Aorta (tissue), 5 donors: ENCODE results near the gene CELSR1. TPM values are rescaled to one million over a fixed set of nuclear protein-coding genes. Genes with fewer than 3 reads are reported as not detected.

Experiments used
- ATAC-seq: fragments of 200-7000 bp; cut with Tn5 transposase; one replicate; pipeline ENCODE4 v1.9.1; 2022; ENCODE audit warnings: moderate library complexity; ENCODE audit not compliant: low FRiP score
- DNase-seq, 2 donors: peaks; one replicate each; pipeline ENCODE4 v3.0.0-alpha.2; 2020
- H3K27ac ChIP-seq, 2 donors: one replicate each; pipeline ENCODE4 v1.5.1; 2013; ENCODE audit warnings: low read length in 2 of 2, mild to moderate bottlenecking in 2 of 2, moderate library complexity in 2 of 2, control low read depth in 1 of 2, inconsistent platforms in 1 of 2, low read depth in 1 of 2
- H3K27me3 ChIP-seq, 2 donors: one replicate each; pipeline ENCODE4 v1.6.1; 2013; ENCODE audit warnings: control low read depth in 1 of 2, low read length in 1 of 2, mild to moderate bottlenecking in 1 of 2, moderate library complexity in 1 of 2; ENCODE audit not compliant: insufficient read depth in 2 of 2, control insufficient read depth in 1 of 2
- H3K36me3 ChIP-seq, 2 donors: one replicate each; pipeline ENCODE4 v1.6.1; 2013; ENCODE audit warnings: control low read depth in 1 of 2, low read length in 1 of 2, mild to moderate bottlenecking in 1 of 2; ENCODE audit not compliant: insufficient read depth in 2 of 2, control insufficient read depth in 1 of 2
- H3K4me1 ChIP-seq, 2 donors: one replicate each; pipeline ENCODE4 v1.6.1; 2013; ENCODE audit warnings: low read length in 2 of 2, control low read depth in 1 of 2, mild to moderate bottlenecking in 1 of 2, moderate library complexity in 1 of 2; ENCODE audit not compliant: insufficient read depth in 2 of 2, control insufficient read depth in 1 of 2
- H3K4me3 ChIP-seq, 2 donors: one replicate each; pipeline ENCODE4 v1.5.1; 2013; ENCODE audit warnings: low read length in 2 of 2, control low read depth in 1 of 2, mild to moderate bottlenecking in 1 of 2
- H3K9me3 ChIP-seq: one replicate; pipeline ENCODE4 v1.6.1; 2013; ENCODE audit warnings: mild to moderate bottlenecking, low read length; ENCODE audit not compliant: control insufficient read depth
- WGBS, 2 donors: extraction: QIAGEN DNeasy Blood & Tissue Kit; methylation state at CpG; one replicate each; pipeline ENCODE4 v1.1.7; 2013; 5-methylcytosine and 5-hydroxymethylcytosine counted together
- intact Hi-C, 2 donors: fragments of 100-400 bp; cut with DNase I; formaldehyde crosslinking; loops; one replicate each; pipeline versions ENCODE4 v1.14.2 to v1.15.0; 2022
- polyA plus RNA-seq, 2 donors: library from polyadenylated mRNA; stranded (reverse); fragments of 200-250 nt; gene quantifications; one replicate each; pipeline ENCODE4 v1.2.3, GENCODE V29; 2013
- total RNA-seq, 2 donors: library from RNA; stranded (reverse); fragmentation: NEBNext Ultra II Directional; extraction: Animal tissue kit (Norgen Biotek cat#: 25700); gene quantifications; one replicate each; pipeline ENCODE4 v1.2.1, GENCODE V29; 2021
- donor health status: healthy with polysubstance abuse.
- donor health status: Bipolar disorder and iron deficiency.
- donor health status: DM: no; HTN: no; CAD: no.
- donor health status: DM: no; HTN: no; CAD: no.
- donor health status: DM: yes; HTN: yes; CAD: no.

Gene CELSR1
- total and polyA plus RNA-seq, 4 donors = 0.15 to 3.0 (median 1.3) TPM

- ATAC-seq (no peak), DNase-seq (peak; percentile 38 to 53)
- Histone ChIP-seq H3K9me3 (no peaks in the 10 kb centered on the region), H3K36me3 (no peaks in the 10 kb centered on the region), H3K4me1 (no peaks in the 10 kb centered on the region), H3K27me3 (no peaks in the 10 kb centered on the region), H3K4me3 (no peak overlapping the region), H3K27ac (no peak overlapping the region)
- 92 to 96% methylated on average over 23 of the region's 23 CpGs for WGBS, 2 donors
- intact Hi-C loops = no loop called here
Observed at GRCh38 chr22:46326066-46326680, 211.2 kb downstream of the CELSR1 start.

GRCh38 chr22:46323162-46323561 is 214.3 kb downstream of the CELSR1 start:
- no peak overlapping the region for H3K27ac ChIP-seq
- H3K4me3 ChIP-seq = no peak overlapping the region
- WGBS, 2 donors = 97 to 98% methylated on average over 19 of the region's 19 CpGs
- no peaks in the 10 kb centered on the region for H3K4me1 ChIP-seq
- H3K9me3 ChIP-seq = no peaks in the 10 kb centered on the region
- DNase-seq (peak; percentile 35 to 61), ATAC-seq (no peak)
- no peaks in the 10 kb centered on the region for H3K27me3 ChIP-seq
- no peaks in the 10 kb centered on the region for H3K36me3 ChIP-seq
- intact Hi-C loops = no loop called here

GRCh38 chr22:46322711-46323110 is 214.7 kb downstream of the CELSR1 start:
- intact Hi-C loops = no loop called here
- Histone ChIP-seq H3K27me3 (no peaks in the 10 kb centered on the region), H3K27ac (no peak overlapping the region), H3K36me3 (no peaks in the 10 kb centered on the region), H3K4me1 (no peaks in the 10 kb centered on the region), H3K9me3 (no peaks in the 10 kb centered on the region), H3K4me3 (no peak overlapping the region)
- ATAC-seq (no peak), DNase-seq (peak; percentile 28 to 59)
- WGBS, 2 donors = 94 to 96% methylated on average over 15 of the region's 15 CpGs

GRCh38 chr22:46320716-46321386 is 216.6 kb downstream of the CELSR1 start:
- intact Hi-C loops = no loop called here
- H3K27ac ChIP-seq = no peak overlapping the region
- H3K4me3 ChIP-seq = no peak overlapping the region
- 95% methylated on average over 20 of the region's 20 CpGs for WGBS, 2 donors
- H3K27me3 ChIP-seq = no peaks in the 10 kb centered on the region
- H3K36me3 ChIP-seq = no peaks in the 10 kb centered on the region
- no peaks in the 10 kb centered on the region for H3K9me3 ChIP-seq
- peak in 1 of 2 donors; percentile 62 for DNase-seq
- no peaks in the 10 kb centered on the region for H3K4me1 ChIP-seq
- no peak for ATAC-seq

GRCh38 chr22:46320166-46320710 is 217.2 kb downstream of the CELSR1 start:
- DNase-seq = peak in 1 of 2 donors; percentile 51
- no peak for ATAC-seq
- H3K4me1 ChIP-seq = no peaks in the 10 kb centered on the region
- H3K27me3 ChIP-seq = no peaks in the 10 kb centered on the region
- no peaks in the 10 kb centered on the region for H3K36me3 ChIP-seq
- H3K9me3 ChIP-seq = no peaks in the 10 kb centered on the region
- intact Hi-C loops = no loop called here
- H3K27ac ChIP-seq = no peak overlapping the region
- H3K4me3 ChIP-seq = no peak overlapping the region
- WGBS, 2 donors = 84 to 89% methylated on average over 14 of the region's 14 CpGs

- Histone ChIP-seq H3K36me3 (no peaks in the 10 kb centered on the region), H3K4me3 (no peak overlapping the region), H3K9me3 (no peaks in the 10 kb centered on the region), H3K4me1 (no peaks in the 10 kb centered on the region), H3K27me3 (no peaks in the 10 kb centered on the region), H3K27ac (no peak overlapping the region)
- DNase-seq = peak in 1 of 2 donors; percentile 41
- 97% methylated on average over 10 of the region's 10 CpGs for WGBS, 2 donors
- no peak for ATAC-seq
- intact Hi-C loops = loop anchor here in 1 of 2 donors (5.0 kb wide), 1 partner anchor 317 kb away; no protein-coding TSS in a partner anchor
Observed at GRCh38 chr22:46319319-46319718, 218.1 kb downstream of the CELSR1 start.

- H3K36me3 ChIP-seq = no peaks in the 10 kb centered on the region
- no peak overlapping the region for H3K4me3 ChIP-seq
- no peaks in the 10 kb centered on the region for H3K4me1 ChIP-seq
- ATAC-seq (no peak), DNase-seq (peak in 1 of 2 donors; percentile 65)
- 93 to 98% methylated on average over 15 of the region's 15 CpGs for WGBS, 2 donors
- intact Hi-C loops = loop anchor here in 1 of 2 donors (5.0 kb wide), 1 partner anchor 316 kb away; no protein-coding TSS in a partner anchor
- no peaks in the 10 kb centered on the region for H3K9me3 ChIP-seq
- H3K27me3 ChIP-seq = no peaks in the 10 kb centered on the region
- H3K27ac ChIP-seq = no peak overlapping the region
Observed at GRCh38 chr22:46318576-46318975, 218.8 kb downstream of the CELSR1 start.

GRCh38 chr22:46317646-46318045 is 219.8 kb downstream of the CELSR1 start:
- intact Hi-C loops = loop anchor here in 1 of 2 donors (5.0 kb wide), 1 partner anchor 315 kb away; no protein-coding TSS in a partner anchor
- H3K36me3 ChIP-seq = no peaks in the 10 kb centered on the region
- no peaks in the 10 kb centered on the region for H3K27me3 ChIP-seq
- ATAC-seq (no peak), DNase-seq (peak in 1 of 2 donors; percentile 63)
- 90 to 95% methylated on average over 20 of the region's 20 CpGs for WGBS, 2 donors
- H3K9me3 ChIP-seq = no peaks in the 10 kb centered on the region
- H3K4me1 ChIP-seq = no peaks in the 10 kb centered on the region
- H3K27ac ChIP-seq = no peak overlapping the region
- no peak overlapping the region for H3K4me3 ChIP-seq
